SKM-1 treated with dmso at 0.1 percent for 144 hours (cell line): ENCODE results near the gene ADAM19.

Experiments used
- DNase-seq: peaks from one replicate; lab custom pipeline; 2025; ENCODE audit not compliant: unreplicated experiment; lab: John Stamatoyannopoulos, UW

Gene ADAM19

GRCh38 chr5:157575381-157576020 lies at the start of gene ADAM19:
Gene ADAM19 (minus strand): TSS chr5:157575775. CDS start chr5:157575696, 79 bp downstream.
- no peak for DNase-seq

- no peak for DNase-seq
Measured at GRCh38 chr5:157624144-157624543, 48.6 kb upstream of the ADAM19 start.

GRCh38 chr5:157620776-157621175 lies 45.2 kb upstream of the ADAM19 start:
- no peak for DNase-seq

GRCh38 chr5:157618191-157618765 lies 42.7 kb upstream of the ADAM19 start:
- no peak for DNase-seq

GRCh38 chr5:157616785-157617184 lies 41.2 kb upstream of the ADAM19 start:
- no peak for DNase-seq

GRCh38 chr5:157613385-157614245 lies 38.0 kb upstream of the ADAM19 start:
- no peak for DNase-seq

- DNase-seq, result no peak
Measured at GRCh38 chr5:157612581-157612980, 37.0 kb upstream of the ADAM19 start.

- DNase-seq, result no peak
Measured at GRCh38 chr5:157611571-157612476, 36.2 kb upstream of the ADAM19 start.

- no peak for DNase-seq
Measured at GRCh38 chr5:157610990-157611389, 35.4 kb upstream of the ADAM19 start.

- DNase-seq, result no peak
Measured at GRCh38 chr5:157608972-157609565, 33.5 kb upstream of the ADAM19 start.

- DNase-seq, result no peak
Measured at GRCh38 chr5:157607371-157608161, 32.0 kb upstream of the ADAM19 start.

GRCh38 chr5:157606046-157606445 lies 30.5 kb upstream of the ADAM19 start:
- no peak for DNase-seq

GRCh38 chr5:157603333-157604190 lies 28.0 kb upstream of the ADAM19 start:
- peak; percentile 84 for DNase-seq

- no peak for DNase-seq
Measured at GRCh38 chr5:157602505-157602904, 26.9 kb upstream of the ADAM19 start.

- no peak for DNase-seq
Measured at GRCh38 chr5:157600252-157600651, 24.7 kb upstream of the ADAM19 start.

GRCh38 chr5:157599565-157599964 lies 24.0 kb upstream of the ADAM19 start:
- no peak for DNase-seq

- no peak for DNase-seq
Measured at GRCh38 chr5:157598350-157598936, 22.9 kb upstream of the ADAM19 start.

GRCh38 chr5:157597277-157597676 lies 21.7 kb upstream of the ADAM19 start:
- no peak for DNase-seq
